Measurements from ENCODE around the gene ADD1.

ADD1 gene

DNA sequence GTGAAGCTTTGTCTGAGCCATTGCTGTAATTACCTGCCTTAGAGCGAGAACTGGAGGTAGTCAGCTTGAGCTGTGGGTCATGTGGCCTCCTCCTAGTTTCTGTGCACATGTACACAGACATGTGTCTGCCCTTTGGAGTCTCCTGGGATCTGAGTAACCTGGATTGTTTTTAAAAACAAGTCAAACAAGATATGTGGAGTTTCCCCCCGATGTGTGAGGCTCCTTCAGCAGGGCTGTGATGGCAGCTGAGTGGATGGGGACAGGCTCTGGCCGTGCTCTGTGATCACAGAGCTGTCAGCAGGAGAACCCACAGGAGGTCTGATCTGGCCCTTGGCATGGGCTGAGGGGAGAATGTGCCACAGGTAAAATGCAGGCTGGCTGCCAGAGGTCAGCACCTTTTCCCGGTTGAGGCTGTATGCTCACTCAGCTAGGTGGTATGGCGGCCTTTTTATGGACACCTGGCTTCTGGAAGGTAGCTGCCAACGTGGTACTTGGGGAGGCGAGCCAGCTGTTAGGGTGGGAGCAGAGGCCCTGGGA is 81.2 kb downstream of the ADD1 start:
- no peak for DNase-seq

DNA sequence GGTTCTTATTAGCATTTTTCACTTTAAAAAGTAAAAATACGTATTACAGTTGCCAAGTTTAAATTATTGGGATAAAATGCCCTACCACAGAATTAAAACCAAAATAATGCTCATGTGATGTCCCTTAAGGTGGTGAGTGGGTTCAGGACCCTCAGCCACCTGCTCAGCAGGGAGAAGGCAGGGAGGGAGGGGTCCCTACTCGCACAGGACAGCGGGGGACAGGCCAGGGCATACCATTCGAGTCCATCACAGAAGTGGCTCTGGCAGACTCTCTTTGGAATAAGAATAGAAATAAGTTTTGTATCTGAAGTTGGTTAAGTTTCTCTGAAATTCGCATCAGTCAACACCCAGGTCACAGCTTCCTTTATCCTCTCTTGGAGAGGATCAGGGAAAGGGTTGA is 81.9 kb downstream of the ADD1 start:
- no peak for DNase-seq

GRCh38 chr4:2925931-2926860 is 82.6 kb downstream of the ADD1 start:
- DNase-seq, result no peak

DNA sequence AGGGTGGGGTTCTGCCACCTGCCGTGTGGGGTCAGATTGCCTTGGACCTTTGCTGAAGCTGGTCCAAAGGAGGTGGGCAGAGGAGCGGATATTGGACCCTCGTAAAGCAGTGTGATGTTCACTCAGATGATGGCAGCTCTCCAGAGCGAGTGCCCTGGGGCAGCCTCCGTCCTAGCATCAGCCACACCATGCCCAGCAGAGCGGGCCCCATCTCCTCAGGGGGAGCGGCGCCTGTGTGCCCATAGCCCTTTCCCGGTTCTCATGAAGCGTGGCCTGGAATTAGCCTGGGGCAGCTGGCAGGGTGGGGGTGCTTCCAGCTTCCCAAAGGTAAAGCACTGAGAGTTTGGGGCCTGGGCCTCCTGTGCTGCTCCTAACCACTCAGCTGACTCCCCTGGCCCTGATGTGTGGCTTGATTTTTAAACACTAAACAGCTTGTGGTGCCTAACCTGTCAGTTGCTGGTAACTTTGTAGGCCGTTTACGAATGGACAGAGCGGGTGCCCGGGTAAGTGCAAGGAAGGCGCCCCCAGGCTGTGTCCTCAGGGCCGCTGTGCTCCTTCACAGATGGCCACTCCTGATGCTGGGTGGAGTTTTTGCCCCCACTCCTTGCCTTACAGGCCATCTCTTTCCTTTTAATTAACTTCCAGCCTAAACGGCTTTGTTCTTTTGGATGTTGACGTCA is 83.5 kb downstream of the ADD1 start:
- no peak for DNase-seq

DNA sequence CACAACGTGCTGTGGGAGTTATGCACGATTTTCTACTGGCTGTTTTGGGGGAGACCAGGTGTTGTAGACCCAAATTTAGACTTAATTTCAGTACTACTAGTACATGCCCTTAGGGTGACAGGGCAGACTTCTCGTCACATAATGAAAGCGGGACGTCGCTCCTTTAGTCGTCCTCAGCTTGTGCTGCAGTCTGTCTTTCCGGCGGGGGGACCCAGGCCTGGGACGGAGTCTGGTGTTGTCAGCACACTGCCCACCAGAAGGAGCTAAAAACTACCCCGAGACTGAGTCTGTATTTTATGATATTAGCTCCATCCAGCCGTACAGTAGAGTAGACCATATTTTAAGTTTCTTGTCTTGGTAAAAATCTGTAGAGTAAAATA is 84.0 kb downstream of the ADD1 start:
- no peak for DNase-seq

GRCh38 chr4:2928242-2929176 is 84.9 kb downstream of the ADD1 start:
- DNase-seq, result no peak

- no peak for DNase-seq
Observed at GRCh38 chr4:2929469-2929868, 85.8 kb downstream of the ADD1 start.

DNA sequence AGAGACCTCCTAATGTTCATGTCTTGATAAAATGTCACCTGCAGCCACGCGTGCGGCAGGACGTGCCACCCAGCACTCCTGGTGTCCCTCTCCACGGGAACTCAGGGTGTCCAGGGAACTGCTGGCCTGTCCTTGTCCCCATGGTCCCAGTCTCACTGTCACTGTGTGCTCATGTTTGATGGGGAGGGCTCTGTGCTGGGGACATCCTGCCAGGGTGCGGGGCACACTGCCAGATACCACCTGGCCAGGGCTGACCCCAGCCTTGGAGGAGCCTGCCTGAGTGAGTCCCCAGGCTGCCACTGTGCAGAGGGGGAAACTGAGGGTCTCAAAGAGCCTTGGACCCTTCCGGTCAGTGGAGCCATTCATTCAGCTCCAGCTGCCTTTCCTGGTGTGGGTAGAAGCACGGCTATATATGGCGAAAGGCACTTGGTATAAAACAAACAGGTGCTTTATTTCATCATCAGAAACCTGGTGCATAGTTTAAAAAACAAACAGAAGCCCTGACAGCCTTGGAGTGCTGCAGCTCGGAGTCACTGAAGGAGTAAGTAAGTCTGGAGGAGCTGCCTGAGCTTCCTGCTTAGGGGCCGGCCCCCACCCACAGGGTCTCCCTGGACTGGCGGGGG is 86.6 kb downstream of the ADD1 start:
- no peak for DNase-seq

GRCh38 chr4:2930758-2931511 is 87.3 kb downstream of the ADD1 start:
- no peak for DNase-seq

DNA sequence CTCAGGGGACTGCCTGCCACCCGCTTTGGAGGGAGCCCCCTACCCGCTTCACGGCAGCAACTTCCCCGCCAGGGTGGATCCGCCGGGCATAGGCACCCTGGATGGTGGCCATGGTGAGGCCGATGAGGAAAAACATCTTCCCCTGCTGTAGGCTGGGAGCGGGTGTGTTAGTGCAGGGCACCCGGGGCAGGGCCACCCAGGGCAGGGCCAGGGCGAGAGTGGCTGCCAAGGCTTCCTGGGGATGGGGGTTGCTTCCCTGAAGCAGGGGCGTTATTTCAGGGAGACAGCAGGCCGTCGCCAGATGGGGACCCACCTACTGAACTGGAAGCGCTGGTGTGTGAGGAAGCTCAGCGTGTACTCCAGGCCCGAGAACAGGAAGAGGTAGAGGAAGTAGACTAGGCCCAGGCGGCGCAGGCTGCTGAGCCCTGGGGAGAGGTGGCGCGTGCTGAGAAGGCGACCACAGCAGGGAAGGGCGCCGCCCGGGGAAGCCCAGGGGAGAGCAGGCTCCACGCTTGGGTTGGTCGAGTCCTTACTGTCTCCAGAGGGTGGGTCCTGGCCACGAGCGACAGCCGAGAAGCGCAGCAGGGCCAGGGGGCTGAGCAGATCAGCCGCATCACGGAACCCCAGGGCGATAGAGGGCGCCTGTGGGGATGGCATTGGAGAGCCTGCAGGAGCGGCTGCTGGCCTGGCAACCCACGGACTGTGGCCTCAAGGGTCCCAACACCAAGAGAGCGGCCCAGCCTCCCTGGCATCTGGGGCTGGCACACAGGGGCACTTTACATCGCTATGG is 88.1 kb downstream of the ADD1 start:
- DNase-seq, result peak; percentile 34

- DNase-seq, result no peak
Observed at GRCh38 chr4:2932321-2932950, 88.8 kb downstream of the ADD1 start.

DNA sequence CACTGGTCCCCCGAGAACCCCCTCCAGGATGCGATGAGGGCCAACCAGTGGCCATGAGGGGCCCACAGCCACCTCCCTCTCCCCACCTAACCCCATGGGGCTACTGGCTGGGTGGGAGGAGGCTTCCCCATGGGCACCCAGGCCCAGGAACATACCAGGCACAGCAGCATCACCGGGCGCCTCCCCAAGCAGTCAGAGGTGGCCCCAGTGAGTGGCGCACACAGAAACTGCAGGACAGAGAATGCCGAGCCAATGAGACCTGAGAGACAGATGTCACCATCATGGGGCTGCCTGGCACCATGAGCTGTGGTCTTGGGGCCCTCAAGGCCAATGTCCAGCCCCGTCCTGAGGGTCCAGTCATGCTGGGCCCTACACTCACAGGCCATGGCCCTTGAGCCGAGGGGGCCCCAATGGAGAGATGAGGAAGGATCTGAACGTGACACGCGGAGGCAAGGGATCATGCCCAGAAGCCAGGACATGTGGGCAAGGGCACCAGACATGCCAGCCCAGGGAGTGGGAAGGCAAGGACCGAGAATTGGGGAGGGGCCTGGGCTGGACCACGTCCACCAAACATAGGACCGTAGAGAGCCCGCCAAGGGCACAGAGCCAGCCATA is 89.4 kb downstream of the ADD1 start:
- peak; percentile 29 for DNase-seq

DNA sequence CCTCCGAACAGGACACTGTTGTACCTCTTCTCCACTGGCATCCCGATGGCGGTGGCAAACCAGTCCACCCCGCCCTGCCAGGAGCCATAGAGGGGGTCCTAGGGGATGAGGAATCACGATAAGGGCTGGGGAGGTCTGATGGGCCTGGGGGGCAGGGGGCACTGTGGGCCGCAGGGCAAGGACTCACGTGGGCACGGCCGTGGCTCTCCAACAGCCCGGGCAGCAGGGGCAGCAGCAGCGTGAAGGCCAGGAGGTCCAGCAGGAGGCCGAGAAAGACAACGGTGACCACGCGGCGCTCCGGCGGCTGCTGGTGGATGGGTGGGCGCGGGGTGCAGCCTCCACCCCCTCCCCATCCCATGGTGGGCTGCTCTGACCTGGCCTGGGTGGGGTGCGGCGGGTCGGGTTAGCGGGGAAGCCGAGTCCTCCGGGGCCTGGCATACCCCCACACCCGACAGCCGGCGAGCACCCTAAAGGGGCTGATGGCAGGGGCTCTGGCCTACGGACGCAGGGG is 90.0 kb downstream of the ADD1 start:
- peak; percentile 64 for DNase-seq

DNA sequence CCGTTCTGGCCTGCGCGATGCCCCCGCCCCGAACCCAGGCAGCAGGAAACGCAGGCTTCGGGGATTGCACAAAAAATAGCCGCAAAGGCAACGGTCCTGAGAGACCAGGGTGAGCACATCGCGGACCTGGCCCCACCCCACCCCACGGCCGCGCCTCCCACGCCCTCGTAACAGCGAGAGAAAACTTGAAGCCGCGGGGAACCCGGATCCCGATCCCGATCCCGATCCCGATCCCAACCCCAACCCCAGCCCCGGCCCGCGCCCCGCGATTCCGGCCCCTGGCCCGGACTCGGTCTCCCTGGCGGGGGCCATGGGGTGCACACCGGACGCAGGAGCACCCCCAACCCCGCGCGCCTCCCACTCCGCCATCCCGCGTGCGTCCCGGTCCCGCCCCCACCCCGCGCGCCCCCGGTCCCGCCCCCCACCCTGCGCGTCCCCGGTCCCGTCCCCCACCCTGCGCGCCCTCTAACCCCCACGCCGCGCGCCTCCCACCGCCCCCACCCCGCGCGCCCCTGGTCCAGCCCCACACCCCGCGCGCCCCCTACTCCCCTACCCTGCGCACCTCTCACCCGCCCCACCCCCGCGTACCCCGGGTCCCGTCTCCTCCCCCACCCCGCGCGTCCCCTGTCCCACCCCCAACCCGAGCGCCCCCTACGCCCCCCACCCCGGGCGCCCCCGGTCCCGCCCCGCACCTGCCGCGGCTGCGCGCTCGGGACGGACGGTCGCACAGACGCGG is 90.6 kb downstream of the ADD1 start:
- no peak for DNase-seq

- DNase-seq, result peak; percentile 96
Observed at GRCh38 chr4:2934813-2935761, 91.4 kb downstream of the ADD1 start.

GRCh38 chr4:2935762-2936743 is 92.4 kb downstream of the ADD1 start:
- no peak for DNase-seq
